ENCODE results near the gene BTBD6. TPM values are rescaled to one million over a fixed set of nuclear protein-coding genes. Genes with fewer than 3 reads are reported as not detected.

Gene BTBD6
- total RNA-seq, 1 donor from 2014 or later = 38.8 TPM

GRCh38 chr14:105261781-105262180 is 13.4 kb downstream of the BTBD6 start:
- DNase-seq (ENCODE audit: extremely low spot score, unreplicated experiment) = no peak
- no peak overlapping the region for H3K27ac Mint-ChIP-seq

GRCh38 chr14:105267820-105268548 is 19.7 kb downstream of the BTBD6 start:
- H3K4me3 Mint-ChIP-seq = no peak overlapping the region
- H3K4me1 Mint-ChIP-seq (ENCODE audit: unreplicated experiment) = no peaks in the 10 kb centered on the region
- no peak for DNase-seq (ENCODE audit: extremely low spot score, unreplicated experiment)
- peaks cover 3% of the 10 kb centered on the region for H3K36me3 Mint-ChIP-seq
- no peaks in the 10 kb centered on the region for H3K9me3 Mint-ChIP-seq
- no peak overlapping the region for H3K27ac Mint-ChIP-seq
- no peaks in the 10 kb centered on the region for H3K27me3 Mint-ChIP-seq
- no peak for TF ChIP-seq CTCF (conservative IDR thresholded peaks at IDR 0.05)

More at GRCh38 chr14:105261781-105262180, 13.4 kb downstream of the BTBD6 start:
- Mint-ChIP-seq H3K4me1 (ENCODE audit: unreplicated experiment) (no peaks in the 10 kb centered on the region), H3K4me3 (no peak overlapping the region), H3K9me3 (no peaks in the 10 kb centered on the region), H3K36me3 (peaks cover 3% of the 10 kb centered on the region), H3K27me3 (no peaks in the 10 kb centered on the region)
- no peak for TF ChIP-seq CTCF (conservative IDR thresholded peaks at IDR 0.05)

GRCh38 chr14:105268736-105269354 is 20.5 kb downstream of the BTBD6 start:
- no peak for DNase-seq (ENCODE audit: extremely low spot score, unreplicated experiment)
- H3K9me3 Mint-ChIP-seq = no peaks in the 10 kb centered on the region
- no peak overlapping the region for H3K27ac Mint-ChIP-seq
- H3K4me1 Mint-ChIP-seq (ENCODE audit: unreplicated experiment) = peaks cover 3% of the 10 kb centered on the region
- H3K4me3 Mint-ChIP-seq = no peak overlapping the region
- no peak for TF ChIP-seq CTCF (conservative IDR thresholded peaks at IDR 0.05)
- H3K36me3 Mint-ChIP-seq = peaks cover 3% of the 10 kb centered on the region
- H3K27me3 Mint-ChIP-seq = no peaks in the 10 kb centered on the region

GRCh38 chr14:105269405-105269804 is 21.1 kb downstream of the BTBD6 start:
- no peak overlapping the region for H3K27ac Mint-ChIP-seq
- TF ChIP-seq CTCF (conservative IDR thresholded peaks at IDR 0.05) = no peak

GRCh38 chr14:105271224-105271890 is 23.0 kb downstream of the BTBD6 start:
- DNase-seq (ENCODE audit: extremely low spot score, unreplicated experiment) = no peak
- no peaks in the 10 kb centered on the region for H3K36me3 Mint-ChIP-seq
- no peak for TF ChIP-seq CTCF (conservative IDR thresholded peaks at IDR 0.05)
- no peaks in the 10 kb centered on the region for H3K27me3 Mint-ChIP-seq
- H3K4me3 Mint-ChIP-seq = no peak overlapping the region
- H3K9me3 Mint-ChIP-seq = no peaks in the 10 kb centered on the region
- H3K4me1 Mint-ChIP-seq (ENCODE audit: unreplicated experiment) = peaks cover 9% of the 10 kb centered on the region
- H3K27ac Mint-ChIP-seq = no peak overlapping the region

More at GRCh38 chr14:105269405-105269804, 21.1 kb downstream of the BTBD6 start:
- Mint-ChIP-seq H3K9me3 (no peaks in the 10 kb centered on the region), H3K4me3 (no peak overlapping the region), H3K27me3 (no peaks in the 10 kb centered on the region), H3K4me1 (ENCODE audit: unreplicated experiment) (peaks cover 9% of the 10 kb centered on the region), H3K36me3 (peaks cover 3% of the 10 kb centered on the region)
- no peak for DNase-seq (ENCODE audit: extremely low spot score, unreplicated experiment)

Data from type B pancreatic cell (in vitro differentiated cells).